Stimulated activated CD8-positive, alpha-beta memory T cell treated with anti-CD3 and anti-CD28 coated beads, Interleukin-15, amount 100 ng/mL, for 1 hour (primary cell): ENCODE data around the gene OR5AU1.

Experiments
- DNase-seq: peaks from one replicate; pipeline ENCODE4 v3.0.0-alpha.2; 2020; ENCODE audit warnings: low read depth

Gene OR5AU1

GRCh38 chr14:21155963-21156362, at the start of gene OR5AU1:
OR5AU1 (minus strand) TSS chr14:21156063; CDS start chr14:21155872, 191 bp downstream.
- no peak for DNase-seq

- DNase-seq = no peak
These were observed 49.3 kb upstream of the OR5AU1 start for GRCh38 chr14:21205026-21205677.

- no peak for DNase-seq
These were observed 48.5 kb upstream of the OR5AU1 start for GRCh38 chr14:21204167-21205025.

GRCh38 chr14:21203470-21204166, 47.8 kb upstream of the OR5AU1 start:
- no peak for DNase-seq

GRCh38 chr14:21202463-21203358, 46.8 kb upstream of the OR5AU1 start:
- no peak for DNase-seq

GRCh38 chr14:21201732-21202462, 46.0 kb upstream of the OR5AU1 start:
- no peak for DNase-seq

GRCh38 chr14:21200752-21201461, 45.0 kb upstream of the OR5AU1 start:
- DNase-seq = no peak

GRCh38 chr14:21199611-21200560, 44.0 kb upstream of the OR5AU1 start:
- no peak for DNase-seq

GRCh38 chr14:21197418-21198205, 41.7 kb upstream of the OR5AU1 start:
- DNase-seq = no peak

- DNase-seq = no peak
These were observed 38.7 kb upstream of the OR5AU1 start for GRCh38 chr14:21194597-21194996.

GRCh38 chr14:21192875-21193535, 37.1 kb upstream of the OR5AU1 start:
- DNase-seq = no peak

GRCh38 chr14:21192447-21192822, 36.6 kb upstream of the OR5AU1 start:
- no peak for DNase-seq

GRCh38 chr14:21191809-21192446, 36.1 kb upstream of the OR5AU1 start:
- DNase-seq = peak; percentile 28

- no peak for DNase-seq
These were observed 35.5 kb upstream of the OR5AU1 start for GRCh38 chr14:21191261-21191808.

- no peak for DNase-seq
These were observed 29.6 kb upstream of the OR5AU1 start for GRCh38 chr14:21185491-21185890.

GRCh38 chr14:21184254-21184653, 28.4 kb upstream of the OR5AU1 start:
- no peak for DNase-seq

- DNase-seq = no peak
These were observed 26.3 kb upstream of the OR5AU1 start for GRCh38 chr14:21182166-21182565.
